K562 (cell line): ENCODE measurements around the gene KRTAP10-4. TPM values are rescaled to one million over a fixed set of nuclear protein-coding genes. Genes with fewer than 3 reads are reported as not detected.
A peak's percentile ranks its signal among the peaks of the same experiment; 100 is the strongest.

ENCODE experiments used
- CBX3 ChIP-seq, 2 experiments: IDR thresholded peaks; 1 replicate in 1 of 2; 2 replicates in 1 of 2; pipeline ENCODE4 v1.6.1; 2012; ENCODE audit warnings: inconsistent platforms in 2 of 2, low read length in 2 of 2, borderline replicate concordance in 1 of 2, control low read depth in 1 of 2
- CTBP1 ChIP-seq: fragments of 450-650 bp; IDR thresholded peaks from 2 replicates; pipeline ENCODE4 v1.6.1; 2016; ENCODE audit warnings: borderline replicate concordance
- CXXC5 ChIP-seq: fragments of 250-450 bp; sonication (Bioruptor Pico); IDR thresholded peaks from 2 replicates; pipeline ENCODE4 v1.8.0; 2022; ENCODE audit warnings: inconsistent platforms, mild to moderate bottlenecking, moderate library complexity
- ESRRB ChIP-seq: fragments of 250-450 bp; sonication (Bioruptor Pico); IDR thresholded peaks from 2 replicates; pipeline ENCODE4 v1.5.0; 2020; ENCODE audit warnings: mild to moderate bottlenecking, moderate library complexity, borderline replicate concordance
- ETV1 ChIP-seq: fragments of 450-650 bp; conservative IDR thresholded peaks from 2 replicates; pipeline ENCODE4 v1.6.1; 2016; ENCODE audit warnings: missing genetic modification characterization, control low read depth, low read depth, missing compliant biosample characterization
- FOSL1 ChIP-seq: fragments of 200-800 bp; sonication (Bioruptor generic); conservative IDR thresholded peaks from 2 replicates; pipeline ENCODE4 v1.6.1; 2016; ENCODE audit warnings: missing genetic modification characterization, missing compliant biosample characterization
- HMBOX1 ChIP-seq: sonication (generic); IDR thresholded peaks from 2 replicates; pipeline ENCODE4 v1.6.1; 2016
- HNRNPK ChIP-seq: fragments of 200-400 bp; formaldehyde crosslinking; IDR thresholded peaks from one replicate; pipeline ENCODE4 v1.6.1; 2018; ENCODE audit warnings: mild to moderate bottlenecking, low read depth, low read length; ENCODE audit not compliant: poor library complexity, severe bottlenecking
- JUN ChIP-seq, 2 experiments: sonication (generic) in 1 of 2; formaldehyde crosslinking in 1 of 2; IDR thresholded peaks; 2 replicates each; pipeline versions ENCODE4 v1.6.1 to v1.8.0; 2012 to 2022; ENCODE audit warnings: borderline replicate concordance in 2 of 2, mild to moderate bottlenecking in 2 of 2, improper control_type of control experiment in 1 of 2, low read depth in 1 of 2, low read length in 1 of 2, missing genetic modification reagents in 1 of 2
- MCM5 ChIP-seq: fragments of 450-650 bp; IDR thresholded peaks from 2 replicates; pipeline ENCODE4 v1.6.1; 2016; ENCODE audit warnings: low read depth
- MECOM ChIP-seq: fragments of 250-450 bp; sonication (Bioruptor Pico); IDR thresholded peaks from 2 replicates; pipeline ENCODE4 v1.8.0; 2022; ENCODE audit warnings: inconsistent platforms
- MEF2D ChIP-seq: conservative IDR thresholded peaks from 2 replicates; pipeline ENCODE4 v1.6.1; 2016; ENCODE audit warnings: low read depth, missing genetic modification characterization, missing compliant biosample characterization
- NR2C2 ChIP-seq, 2 experiments: fragments of 200-800 bp in 1 of 2; sonication (Bioruptor generic) in 1 of 2; sonication (generic) in 1 of 2; formaldehyde crosslinking in 1 of 2; IDR thresholded peaks; 2 replicates each; pipeline versions ENCODE4 v1.6.1 to v1.8.0; 2016 to 2022; ENCODE audit warnings: mild to moderate bottlenecking in 1 of 2, missing compliant biosample characterization in 1 of 2, missing genetic modification characterization in 1 of 2, missing genetic modification reagents in 1 of 2
- PHF21A ChIP-seq: fragments of 450-650 bp; IDR thresholded peaks from 2 replicates; pipeline ENCODE4 v1.6.1; 2017; ENCODE audit warnings: low read depth, borderline replicate concordance
- RAD21 ChIP-seq, 2 experiments: fragments of 250-450 bp in 1 of 2; fragments of 450-650 bp in 1 of 2; sonication (Bioruptor Pico) in 1 of 2; formaldehyde crosslinking in 1 of 2; IDR thresholded peaks in 1 of 2; conservative IDR thresholded peaks in 1 of 2; 2 replicates each; pipeline versions ENCODE4 v1.4.0 to v1.8.0; 2020 to 2022; ENCODE audit warnings: mild to moderate bottlenecking in 2 of 2, moderate library complexity in 1 of 2
- SOX6 ChIP-seq: fragments of 450-650 bp; IDR thresholded peaks from 2 replicates; pipeline ENCODE4 v1.6.1; 2014; ENCODE audit warnings: mild to moderate bottlenecking
- ZBED1 ChIP-seq: IDR thresholded peaks from 2 replicates; pipeline ENCODE4 v1.6.1; 2014
- ZNF175 ChIP-seq: fragments of 200-800 bp; sonication (Bioruptor generic); IDR thresholded peaks from 2 replicates; pipeline ENCODE4 v1.6.1; 2016; ENCODE audit warnings: low read depth, mild to moderate bottlenecking, missing genetic modification characterization, missing compliant biosample characterization
- ZNF316 ChIP-seq: fragments of 450-650 bp; IDR thresholded peaks from 2 replicates; pipeline ENCODE4 v1.6.1; 2016
- ZNF347 ChIP-seq: fragments of 450-650 bp; formaldehyde crosslinking; IDR thresholded peaks from 2 replicates; pipeline ENCODE4 v1.4.0; 2020; ENCODE audit warnings: low read depth, mild to moderate bottlenecking, moderate library complexity
- polyA plus RNA-seq, 8 experiments: library from polyadenylated mRNA; depleted of rRNA in 4 of 8; stranded (reverse) in 5 of 8; unstranded in 3 of 8; fragments of >200 nt; fragmentation: Nextera tagmentation in 2 of 8; fragmentation: Illumina TruSeq in 1 of 8; extraction: Ambion mirVana in 2 of 8; extraction: Trizol in 1 of 8; gene quantifications; 2 replicates each; pipeline versions ENCODE4 v1.2.1 to v1.2.3, GENCODE V29; 2011 to 2014; ENCODE audit warnings: inconsistent platforms in 1 of 8, missing spikeins in 1 of 8
- total RNA-seq, 7 experiments: library from RNA; depleted of rRNA in 6 of 7; stranded (reverse); fragments of >200 nt in 6 of 7; fragmentation: Illumina TruSeq in 2 of 7; extraction: Trizol in 2 of 7; gene quantifications; 2 replicates each; pipeline versions ENCODE4 v1.2.1 to v1.2.3, GENCODE V29; 2011 to 2021; ENCODE audit warnings: low replicate concordance in 1 of 7
- TF ChIP-seq, protein P1 (sequence below): fragments of 150-350 bp; conservative IDR thresholded peaks from 2 replicates; pipeline ENCODE4 v1.6.1; 2014; ENCODE audit warnings: low read length
- TF ChIP-seq, protein P2 (sequence below): fragments of 250-450 bp; sonication (Bioruptor Pico); IDR thresholded peaks from 2 replicates; pipeline ENCODE4 v1.4.0; 2020; ENCODE audit warnings: mild to moderate bottlenecking, moderate library complexity
- TF ChIP-seq, protein P3 (sequence below): sonication (generic); formaldehyde crosslinking; IDR thresholded peaks from 2 replicates; pipeline ENCODE4 v1.8.0; 2022; ENCODE audit warnings: missing genetic modification reagents, mild to moderate bottlenecking, moderate library complexity, borderline replicate concordance

The KRTAP10-4 gene
- total and polyA plus RNA-seq, 9 of the 15 experiments (the other 6 are each of a cell fraction or from before 2014, with no cell fraction given): not detected

- TF ChIP-seq, protein P1, sequence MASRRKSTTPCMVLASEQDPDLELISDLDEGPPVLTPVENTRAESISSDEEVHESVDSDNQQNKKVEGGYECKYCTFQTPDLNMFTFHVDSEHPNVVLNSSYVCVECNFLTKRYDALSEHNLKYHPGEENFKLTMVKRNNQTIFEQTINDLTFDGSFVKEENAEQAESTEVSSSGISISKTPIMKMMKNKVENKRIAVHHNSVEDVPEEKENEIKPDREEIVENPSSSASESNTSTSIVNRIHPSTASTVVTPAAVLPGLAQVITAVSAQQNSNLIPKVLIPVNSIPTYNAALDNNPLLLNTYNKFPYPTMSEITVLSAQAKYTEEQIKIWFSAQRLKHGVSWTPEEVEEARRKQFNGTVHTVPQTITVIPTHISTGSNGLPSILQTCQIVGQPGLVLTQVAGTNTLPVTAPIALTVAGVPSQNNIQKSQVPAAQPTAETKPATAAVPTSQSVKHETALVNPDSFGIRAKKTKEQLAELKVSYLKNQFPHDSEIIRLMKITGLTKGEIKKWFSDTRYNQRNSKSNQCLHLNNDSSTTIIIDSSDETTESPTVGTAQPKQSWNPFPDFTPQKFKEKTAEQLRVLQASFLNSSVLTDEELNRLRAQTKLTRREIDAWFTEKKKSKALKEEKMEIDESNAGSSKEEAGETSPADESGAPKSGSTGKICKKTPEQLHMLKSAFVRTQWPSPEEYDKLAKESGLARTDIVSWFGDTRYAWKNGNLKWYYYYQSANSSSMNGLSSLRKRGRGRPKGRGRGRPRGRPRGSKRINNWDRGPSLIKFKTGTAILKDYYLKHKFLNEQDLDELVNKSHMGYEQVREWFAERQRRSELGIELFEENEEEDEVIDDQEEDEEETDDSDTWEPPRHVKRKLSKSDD: no peak
- TF ChIP-seq CTBP1 (peak; percentile 77; the same call in 1 of the 2 replicates), HNRNPK (no peak), PHF21A (no peak), HMBOX1 (no peak), ZNF316 (peak; percentile 32; the same call in 1 of the 2 replicates), CBX3 (IDR thresholded peaks at IDR 0.05; ENCODE audit: borderline replicate concordance in 1 of 2, low read length in 2 of 2) (no peak), RAD21 (CRISPR knock-in tag; conservative IDR thresholded peaks at IDR 0.05 in 1 of 2, IDR thresholded peaks at IDR 0.05 in 1 of 2) (no peak), MCM5 (no peak), SOX6 (peak; percentile 43; the same call in 1 of the 2 replicates), ZNF175 (CRISPR knock-in tag) (no peak), ETV1 (tag) (peak; percentile 54), NR2C2 (CRISPR knock-in tag; IDR thresholded peaks at IDR 0.05) (no peak), NR2C2 (tag; IDR thresholded peaks at IDR 0.05) (no peak; the same call in 1 of the 2 replicates), MEF2D (tag) (peak; percentile 56; the same call in 1 of the 2 replicates), ZNF347 (CRISPR knock-in tag) (no peak), ESRRB (CRISPR knock-in tag) (no peak), MECOM (CRISPR knock-in tag) (no peak), JUN (IDR thresholded peaks at IDR 0.05; ENCODE audit: borderline replicate concordance, low read depth, low read length) (peak; percentile 93), JUN (CRISPR knock-in tag; IDR thresholded peaks at IDR 0.05; ENCODE audit: borderline replicate concordance) (no peak), FOSL1 (peak; percentile 86), CXXC5 (CRISPR knock-in tag) (peak; percentile 46), ZBED1 (no peak)
- TF ChIP-seq, protein P2, sequence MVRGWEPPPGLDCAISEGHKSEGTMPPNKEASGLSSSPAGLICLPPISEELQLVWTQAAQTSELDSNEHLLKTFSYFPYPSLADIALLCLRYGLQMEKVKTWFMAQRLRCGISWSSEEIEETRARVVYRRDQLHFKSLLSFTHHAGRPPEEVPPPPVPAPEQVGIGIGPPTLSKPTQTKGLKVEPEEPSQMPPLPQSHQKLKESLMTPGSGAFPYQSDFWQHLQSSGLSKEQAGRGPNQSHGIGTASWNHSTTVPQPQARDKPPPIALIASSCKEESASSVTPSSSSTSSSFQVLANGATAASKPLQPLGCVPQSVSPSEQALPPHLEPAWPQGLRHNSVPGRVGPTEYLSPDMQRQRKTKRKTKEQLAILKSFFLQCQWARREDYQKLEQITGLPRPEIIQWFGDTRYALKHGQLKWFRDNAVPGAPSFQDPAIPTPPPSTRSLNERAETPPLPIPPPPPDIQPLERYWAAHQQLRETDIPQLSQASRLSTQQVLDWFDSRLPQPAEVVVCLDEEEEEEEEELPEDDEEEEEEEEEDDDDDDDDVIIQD (CRISPR knock-in tag): no peak
- TF ChIP-seq, protein P3, sequence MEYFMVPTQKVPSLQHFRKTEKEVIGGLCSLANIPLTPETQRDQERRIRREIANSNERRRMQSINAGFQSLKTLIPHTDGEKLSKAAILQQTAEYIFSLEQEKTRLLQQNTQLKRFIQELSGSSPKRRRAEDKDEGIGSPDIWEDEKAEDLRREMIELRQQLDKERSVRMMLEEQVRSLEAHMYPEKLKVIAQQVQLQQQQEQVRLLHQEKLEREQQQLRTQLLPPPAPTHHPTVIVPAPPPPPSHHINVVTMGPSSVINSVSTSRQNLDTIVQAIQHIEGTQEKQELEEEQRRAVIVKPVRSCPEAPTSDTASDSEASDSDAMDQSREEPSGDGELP: peak; percentile 86; the same call in 1 of the 2 replicates
Measured at GRCh38 chr21:44582055-44582454, 8.5 kb downstream of the KRTAP10-4 start (continued).
